HG03196 (cell line): ENCODE data around the gene C1orf122.

Experiments
- ATAC-seq: cut with Tn5 transposase; IDR thresholded peaks from one replicate; pipeline ENCODE4 v1.9.1; 2021; ENCODE audit not compliant: unreplicated experiment

C1orf122 gene

GRCh38 chr1:37844536-37844935, 36.9 kb downstream of the C1orf122 start:
- ATAC-seq = no peak

GRCh38 chr1:37845049-37845646, 37.6 kb downstream of the C1orf122 start:
- no peak for ATAC-seq

- ATAC-seq = no peak
Observed at GRCh38 chr1:37845786-37846185, 38.2 kb downstream of the C1orf122 start.

DNA sequence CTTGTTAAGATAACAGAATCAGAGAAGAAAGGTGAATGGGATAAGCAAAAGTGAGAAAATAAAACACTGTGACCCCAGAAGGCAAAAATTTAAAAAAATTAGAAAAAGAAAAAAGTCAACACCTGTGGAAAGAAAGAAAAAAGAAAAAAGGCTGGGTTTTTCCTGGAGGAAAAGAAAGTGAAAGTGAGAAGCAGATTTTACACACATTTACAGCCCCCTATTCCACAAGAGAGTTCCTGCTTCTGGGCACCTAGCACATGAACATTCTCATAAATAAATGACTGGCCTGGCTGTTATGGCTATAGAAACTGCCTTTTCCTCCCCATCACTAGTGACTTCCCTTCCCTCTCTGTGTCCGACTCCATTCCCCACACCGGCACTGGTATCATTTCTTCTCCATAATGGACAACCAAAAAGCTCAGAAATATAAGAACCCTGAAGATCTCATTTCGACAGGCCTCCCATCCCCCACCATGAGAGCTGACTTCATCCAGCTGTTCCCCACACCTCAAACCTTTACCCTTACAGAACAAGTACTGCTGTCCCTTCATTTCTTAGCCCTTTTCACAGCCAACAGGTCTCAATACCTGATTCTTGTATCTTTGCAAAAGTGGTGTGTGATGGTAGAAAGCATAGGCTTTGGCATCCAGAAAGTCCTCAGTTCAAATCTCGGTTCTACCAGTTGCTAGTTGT, 39.2 kb downstream of the C1orf122 start:
- no peak for ATAC-seq

GRCh38 chr1:37849480-37849879, 41.9 kb downstream of the C1orf122 start:
- no peak for ATAC-seq

- no peak for ATAC-seq
Observed at GRCh38 chr1:37850352-37850955, 42.9 kb downstream of the C1orf122 start.

DNA sequence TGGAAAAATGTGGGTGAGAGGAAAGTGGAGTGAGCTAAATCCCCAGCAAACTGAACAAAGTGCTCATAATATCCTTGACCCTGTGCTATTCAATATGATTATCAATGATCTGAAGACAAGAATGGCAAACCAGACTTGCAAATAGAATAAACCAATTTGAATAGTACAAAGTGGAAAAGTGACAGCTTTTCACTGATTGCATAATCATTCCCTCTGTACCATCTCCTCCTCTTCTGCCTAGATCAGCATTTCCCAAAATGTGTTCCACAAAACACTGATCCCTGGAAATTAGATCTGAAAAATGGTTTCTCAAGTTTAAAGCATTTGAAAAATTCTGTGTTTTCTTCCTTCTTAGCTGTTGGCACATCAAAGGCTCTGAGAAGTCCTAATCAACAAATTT, 43.7 kb downstream of the C1orf122 start:
- ATAC-seq = no peak

GRCh38 chr1:37851782-37852210, 44.2 kb downstream of the C1orf122 start:
- ATAC-seq = no peak

DNA sequence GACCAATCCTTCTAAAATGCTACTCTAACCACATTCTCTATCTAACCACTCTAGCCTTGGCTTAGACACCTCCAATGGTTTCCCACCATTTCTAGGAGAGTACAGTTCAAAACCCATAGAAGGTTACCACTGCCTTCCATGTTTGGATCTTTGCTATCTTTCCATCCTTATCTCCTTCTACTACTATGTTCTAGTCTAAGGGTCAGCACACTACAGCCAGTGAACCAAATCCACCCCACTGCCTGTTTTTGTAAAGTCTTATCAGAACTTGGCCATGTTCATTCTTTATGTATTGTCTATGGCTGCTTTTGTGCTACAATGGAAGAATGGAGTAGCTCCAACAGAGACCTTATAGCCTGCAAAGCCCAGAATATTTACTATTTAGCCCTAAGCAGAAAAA, 45.6 kb downstream of the C1orf122 start:
- no peak for ATAC-seq

DNA sequence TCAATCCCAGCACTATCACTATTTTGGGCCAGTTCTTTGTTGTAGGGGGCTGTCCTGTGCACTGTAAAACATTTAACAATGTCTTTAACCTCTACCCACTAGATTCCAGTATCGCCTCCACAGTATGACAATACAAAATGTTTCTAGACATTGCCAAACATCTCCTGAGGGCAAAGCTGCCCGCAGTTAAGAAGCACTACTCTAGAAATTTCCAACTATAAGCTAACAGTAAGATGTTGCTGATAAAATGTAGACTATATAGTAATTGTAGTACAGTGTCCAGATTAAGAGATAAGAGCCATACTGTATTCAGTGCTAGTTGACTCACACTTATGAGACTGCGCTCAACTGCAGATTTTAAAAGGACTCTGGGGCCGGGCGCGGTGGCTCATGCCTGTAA, 46.8 kb downstream of the C1orf122 start:
- no peak for ATAC-seq
